DMS53 (cell line): ENCODE results near the gene LTB4R.

ENCODE experiments used
- DNase-seq: peaks from one replicate; lab custom pipeline; 2025; lab: John Stamatoyannopoulos, UW

The LTB4R gene

GRCh38 chr14:24279301-24280186 lies 31.8 kb upstream of the LTB4R start:
- DNase-seq, result peak; percentile 30

DNA sequence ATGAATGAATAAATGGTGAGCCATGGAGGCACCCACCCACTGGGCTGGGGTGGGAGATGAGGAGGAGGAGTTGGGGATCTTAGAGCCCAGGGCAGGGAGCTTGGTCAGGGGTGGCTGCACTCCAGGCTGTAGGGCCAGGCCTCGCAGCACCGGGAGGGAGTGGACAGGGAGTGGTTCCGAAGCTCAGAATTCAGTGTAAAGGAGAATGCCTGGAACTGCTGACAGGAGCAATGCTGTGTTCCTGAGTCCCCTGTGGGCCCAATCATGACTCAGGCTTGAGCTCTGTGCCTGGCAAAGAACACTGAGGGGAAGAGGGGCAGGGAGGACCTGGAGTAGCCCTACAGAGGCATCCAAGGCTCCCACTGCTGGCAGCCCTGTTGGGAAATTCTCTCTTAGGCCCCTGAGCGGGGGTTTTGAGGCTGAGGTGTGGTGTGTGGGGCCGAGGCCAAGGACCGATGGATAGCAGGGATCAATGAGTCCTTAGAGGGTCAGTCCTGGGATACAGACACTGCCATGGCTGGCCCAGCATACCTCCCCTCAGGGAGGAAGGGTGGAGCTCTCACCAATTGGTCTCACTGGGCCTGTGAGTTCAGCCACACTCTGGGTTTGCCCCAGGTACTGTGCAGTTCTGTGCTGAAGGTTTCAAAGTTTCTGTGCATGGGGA lies 30.4 kb upstream of the LTB4R start:
- no peak for DNase-seq

DNA sequence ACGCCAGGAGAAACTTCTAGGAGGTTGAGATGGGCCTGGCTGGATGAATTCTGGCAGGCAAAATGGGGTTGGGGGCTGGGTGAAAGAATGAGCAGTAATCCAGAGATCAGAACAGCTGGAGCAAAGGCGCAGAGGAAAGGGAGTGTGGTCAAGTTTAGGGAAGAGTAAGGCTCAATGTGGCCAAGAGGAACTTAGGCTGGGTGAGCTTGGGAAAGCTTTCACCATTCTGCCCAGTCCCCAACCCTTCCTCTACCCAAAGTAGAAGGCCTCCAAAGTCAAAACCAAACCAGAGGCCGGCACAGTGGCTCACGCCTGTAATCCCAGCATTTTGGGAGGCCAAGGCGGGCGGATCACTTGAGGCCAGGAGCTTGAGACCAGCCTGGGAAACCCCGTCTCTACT lies 29.7 kb upstream of the LTB4R start:
- DNase-seq, result no peak

DNA sequence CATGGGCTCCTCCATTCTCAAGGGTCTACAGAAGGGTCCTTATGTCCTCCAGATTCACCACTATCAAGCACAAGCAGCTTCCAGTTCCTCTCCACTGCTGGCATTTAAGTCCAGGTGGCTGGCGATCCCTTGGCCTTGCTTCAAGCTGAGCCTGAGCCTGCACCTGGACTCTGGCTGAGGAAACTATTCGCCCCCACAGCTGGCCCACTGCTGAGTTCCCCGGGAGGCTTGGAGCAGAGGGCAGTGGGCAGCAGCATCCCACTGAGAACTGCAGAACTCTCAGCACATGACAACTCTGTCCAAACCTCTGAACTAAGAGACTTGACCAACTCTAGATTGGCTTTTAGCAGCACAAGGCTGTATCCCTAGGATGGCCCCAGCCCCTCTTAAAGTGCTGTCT lies 28.6 kb upstream of the LTB4R start:
- no peak for DNase-seq

GRCh38 chr14:24283796-24284460 lies 27.4 kb upstream of the LTB4R start:
- no peak for DNase-seq

GRCh38 chr14:24284501-24285035 lies 26.7 kb upstream of the LTB4R start:
- DNase-seq, result no peak

GRCh38 chr14:24285351-24285750 lies 26.0 kb upstream of the LTB4R start:
- no peak for DNase-seq

- DNase-seq, result no peak
These were observed 24.3 kb upstream of the LTB4R start for GRCh38 chr14:24286996-24287395.

GRCh38 chr14:24289649-24290280 lies 21.5 kb upstream of the LTB4R start:
- no peak for DNase-seq

DNA sequence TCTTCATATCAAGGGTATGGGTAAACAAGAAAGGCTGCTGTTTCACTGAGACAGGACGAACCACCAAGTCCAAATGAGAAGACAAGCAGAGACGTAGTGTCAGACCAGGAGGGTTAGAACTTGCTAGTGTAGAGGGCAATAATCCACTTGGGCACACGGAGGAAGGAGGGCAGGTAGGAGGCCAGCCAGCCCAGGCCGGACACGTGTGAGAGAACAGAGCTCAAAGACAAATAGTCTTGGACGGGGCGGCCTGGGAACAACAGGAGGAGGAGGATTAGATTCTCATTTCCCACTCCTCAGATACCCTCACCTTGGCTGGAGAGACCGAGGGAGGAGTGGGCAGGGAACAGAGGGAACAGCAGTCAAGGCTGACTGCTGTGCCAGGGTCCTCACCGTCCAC lies 20.6 kb upstream of the LTB4R start:
- no peak for DNase-seq

GRCh38 chr14:24291446-24292117 lies 19.7 kb upstream of the LTB4R start:
- DNase-seq, result no peak

GRCh38 chr14:24292118-24292807 lies 19.0 kb upstream of the LTB4R start:
- no peak for DNase-seq

GRCh38 chr14:24293525-24293924 lies 17.8 kb upstream of the LTB4R start:
- DNase-seq, result no peak

DNA sequence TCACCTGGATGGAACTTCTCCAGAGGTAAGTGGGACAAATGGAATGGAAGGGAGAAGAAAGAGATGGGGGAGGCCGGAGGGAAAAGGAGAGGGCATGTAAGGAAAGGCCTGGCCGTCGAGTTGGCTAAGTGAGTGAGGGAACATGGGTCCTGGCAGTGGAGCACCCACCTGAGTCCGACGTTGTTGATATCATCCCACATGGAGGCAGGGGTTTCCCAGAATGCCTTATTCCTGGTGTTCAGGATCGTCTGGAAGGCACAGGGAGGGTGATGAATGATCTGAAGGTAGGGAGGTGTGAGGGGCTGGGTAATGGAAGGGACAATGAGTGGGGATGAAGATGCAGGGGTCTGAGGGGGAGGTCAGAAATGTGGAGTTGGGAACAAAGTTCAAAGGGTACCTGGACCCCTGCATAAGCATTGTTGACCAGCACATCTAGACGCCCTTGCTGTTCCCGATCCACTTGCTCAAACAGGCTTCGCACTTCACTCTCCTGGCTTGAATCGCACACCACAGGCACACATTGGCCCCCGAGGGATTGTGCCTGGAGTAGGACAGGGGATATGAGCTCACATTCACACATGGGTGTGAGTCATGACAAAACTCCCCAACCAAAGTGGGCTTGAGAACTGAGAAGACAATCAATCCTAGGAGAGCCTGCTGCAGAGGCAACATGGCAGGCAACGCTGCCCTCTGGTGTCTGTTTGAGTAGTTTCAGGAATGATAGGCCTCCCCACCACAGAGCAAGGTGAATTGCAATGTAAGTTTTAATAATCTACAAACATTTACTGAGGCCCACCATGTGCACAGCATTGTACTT lies 14.8 kb upstream of the LTB4R start:
- DNase-seq, result peak; percentile 80

GRCh38 chr14:24297190-24297964 lies 13.9 kb upstream of the LTB4R start:
- DNase-seq, result peak; percentile 64

- peak; percentile 57 for DNase-seq
These were observed 12.4 kb upstream of the LTB4R start for GRCh38 chr14:24298892-24299254.

DNA sequence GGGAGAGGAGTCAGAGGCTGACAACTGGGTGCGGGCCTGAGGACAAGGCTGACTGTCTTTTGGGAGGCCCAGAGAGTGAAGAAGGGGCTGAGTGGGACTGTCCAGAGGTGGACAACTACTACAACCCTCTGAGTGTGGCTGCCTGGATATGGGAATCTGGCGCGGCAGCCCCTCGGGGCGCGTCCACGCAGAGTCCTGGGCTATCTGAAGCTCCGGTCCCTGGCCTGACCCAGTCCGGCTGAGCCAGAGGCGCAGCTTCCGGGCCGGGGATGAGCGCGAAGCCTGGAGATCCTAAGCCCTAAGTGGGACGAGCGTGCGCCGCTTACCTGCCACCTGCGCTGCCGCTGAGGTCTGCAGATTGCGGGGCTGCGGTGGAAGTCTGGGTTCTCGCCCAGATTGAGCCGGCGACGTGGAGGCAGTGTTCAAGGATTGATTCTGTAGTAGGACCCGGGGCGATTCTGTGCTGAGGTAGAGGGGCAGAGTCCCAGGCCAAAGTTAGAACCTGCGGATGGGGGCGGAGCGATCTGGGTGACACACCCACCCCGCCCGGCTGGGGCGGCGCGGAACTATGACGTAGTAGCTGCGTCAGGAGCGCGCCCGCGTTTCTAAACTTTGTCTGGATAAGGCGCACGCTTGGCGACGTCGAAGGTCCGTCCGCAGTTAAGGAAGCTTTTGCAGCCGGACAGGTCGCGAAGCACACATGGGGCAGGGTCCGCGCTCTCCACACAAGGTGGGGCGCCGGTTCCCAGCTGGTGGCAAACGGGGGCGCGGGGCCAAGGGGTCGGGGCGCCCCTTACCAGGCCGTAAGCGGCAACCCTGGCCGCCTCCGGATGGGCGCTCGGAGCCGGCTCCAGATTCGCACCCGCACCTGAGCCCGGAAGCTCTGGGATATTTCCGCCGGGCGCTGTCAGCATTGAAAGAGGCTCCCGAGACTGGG lies 11.8 kb upstream of the LTB4R start, which contains the start of the genes DHRS1 and NOP9:
Gene DHRS1, minus strand, starts transcription at position 526 of the 937 bp plus-strand sequence. CDS start 674 bp downstream, outside the sequence.
Gene NOP9, plus strand, starts transcription at position 596 of the 937 bp plus-strand sequence. Its CDS starts 105 bp downstream, at position 701.
- peak; percentile 92 for DNase-seq
